ENCODE results near the gene KIAA1586. TPM values are rescaled to one million over a fixed set of nuclear protein-coding genes. Genes with fewer than 3 reads are reported as not detected.

The KIAA1586 gene
- total and polyA plus RNA-seq, 5 donors from 2014 or later = 7.4 to 19.2 (median 7.6) TPM

- Mint-ChIP-seq H3K27me3 (peaks cover 41% of the 10 kb centered on the region), H3K36me3 (no peaks in the 10 kb centered on the region), H3K27ac (no peak overlapping the region), H3K9me3 (no peaks in the 10 kb centered on the region), H3K4me3 (no peak overlapping the region), H3K4me1 (no peaks in the 10 kb centered on the region)
- H3K36me3 ChIP-seq (ENCODE audit: control insufficient read depth, insufficient read depth, low read length) = no peaks in the 10 kb centered on the region
- ATAC-seq (ENCODE audit: low read depth in 2 of 2) (no peak), DNase-seq (no peak)
- H3K9me3 ChIP-seq (ENCODE audit: control insufficient read depth in 2 of 2, low read length in 2 of 2) = no peaks in the 10 kb centered on the region
- H3K27me3 ChIP-seq (ENCODE audit: control insufficient read depth, insufficient read depth, low read length) = peaks cover 4% of the 10 kb centered on the region
- H3K4me1 ChIP-seq (ENCODE audit: control insufficient read depth, insufficient read depth, low read length, poor library complexity, severe bottlenecking) = no peaks in the 10 kb centered on the region
- H3K27ac ChIP-seq (ENCODE audit: insufficient read depth, low read length, poor library complexity, severe bottlenecking) = no peak overlapping the region
- no peak overlapping the region for H3K4me3 ChIP-seq (ENCODE audit: low read depth, low read length)
Observed at GRCh38 chr6:57013521-57013926, 33.0 kb upstream of the KIAA1586 start.

- DNase-seq = no peak
Observed at GRCh38 chr6:57017069-57017468, 29.4 kb upstream of the KIAA1586 start.

GRCh38 chr6:57017841-57018240 lies 28.7 kb upstream of the KIAA1586 start:
- no peak overlapping the region for H3K4me3 Mint-ChIP-seq
- no peak overlapping the region for H3K27ac Mint-ChIP-seq
- peaks cover 26% of the 10 kb centered on the region for H3K27me3 Mint-ChIP-seq
- Histone ChIP-seq H3K9me3 (ENCODE audit: control insufficient read depth in 2 of 2, low read length in 2 of 2) (no peaks in the 10 kb centered on the region), H3K27me3 (ENCODE audit: control insufficient read depth, insufficient read depth, low read length) (peaks cover 4% of the 10 kb centered on the region), H3K36me3 (ENCODE audit: control insufficient read depth, insufficient read depth, low read length) (no peaks in the 10 kb centered on the region), H3K4me1 (ENCODE audit: control insufficient read depth, insufficient read depth, low read length, poor library complexity, severe bottlenecking) (no peaks in the 10 kb centered on the region), H3K27ac (ENCODE audit: insufficient read depth, low read length, poor library complexity, severe bottlenecking) (no peak overlapping the region), H3K4me3 (ENCODE audit: low read depth, low read length) (no peak overlapping the region)
- no peak for DNase-seq
- ATAC-seq (ENCODE audit: low read depth in 2 of 2) = no peak
- H3K4me1 Mint-ChIP-seq = no peaks in the 10 kb centered on the region
- peaks cover 0 to 1% (median 0%) of the 10 kb centered on the region in 7 donors for H3K9me3 Mint-ChIP-seq
- no peaks in the 10 kb centered on the region for H3K36me3 Mint-ChIP-seq

More at GRCh38 chr6:57017069-57017468, 29.4 kb upstream of the KIAA1586 start:
- Histone ChIP-seq H3K36me3 (ENCODE audit: control insufficient read depth, insufficient read depth, low read length) (no peaks in the 10 kb centered on the region), H3K4me3 (ENCODE audit: low read depth, low read length) (no peak overlapping the region), H3K27me3 (ENCODE audit: control insufficient read depth, insufficient read depth, low read length) (peaks cover 4% of the 10 kb centered on the region), H3K27ac (ENCODE audit: insufficient read depth, low read length, poor library complexity, severe bottlenecking) (no peak overlapping the region), H3K4me1 (ENCODE audit: control insufficient read depth, insufficient read depth, low read length, poor library complexity, severe bottlenecking) (no peaks in the 10 kb centered on the region), H3K9me3 (ENCODE audit: control insufficient read depth in 2 of 2, low read length in 2 of 2) (no peaks in the 10 kb centered on the region)
- Mint-ChIP-seq H3K27me3 (peaks cover 29% of the 10 kb centered on the region), H3K4me1 (no peaks in the 10 kb centered on the region), H3K9me3 (peaks cover 0 to 1% (median 0%) of the 10 kb centered on the region in 7 donors), H3K36me3 (no peaks in the 10 kb centered on the region), H3K4me3 (no peak overlapping the region), H3K27ac (no peak overlapping the region)
- ATAC-seq (ENCODE audit: low read depth in 2 of 2) = no peak

GRCh38 chr6:57019434-57019833 lies 27.1 kb upstream of the KIAA1586 start:
- ATAC-seq (ENCODE audit: low read depth in 2 of 2) = no peak
- H3K27me3 Mint-ChIP-seq = peaks cover 16% of the 10 kb centered on the region
- no peak overlapping the region for H3K27ac Mint-ChIP-seq

GRCh38 chr6:57021086-57021720 lies 25.3 kb upstream of the KIAA1586 start:
- H3K27ac Mint-ChIP-seq = no peak overlapping the region
- H3K4me3 Mint-ChIP-seq = no peak overlapping the region
- Histone ChIP-seq H3K27me3 (ENCODE audit: control insufficient read depth, insufficient read depth, low read length) (peaks cover 12% of the 10 kb centered on the region), H3K36me3 (ENCODE audit: control insufficient read depth, insufficient read depth, low read length) (no peaks in the 10 kb centered on the region), H3K4me3 (ENCODE audit: low read depth, low read length) (no peak overlapping the region), H3K27ac (ENCODE audit: insufficient read depth, low read length, poor library complexity, severe bottlenecking) (no peak overlapping the region), H3K9me3 (ENCODE audit: control insufficient read depth in 2 of 2, low read length in 2 of 2) (peaks cover 15 to 19% of the 10 kb centered on the region in 2 experiments), H3K4me1 (ENCODE audit: control insufficient read depth, insufficient read depth, low read length, poor library complexity, severe bottlenecking) (no peaks in the 10 kb centered on the region)
- no peaks in the 10 kb centered on the region for H3K4me1 Mint-ChIP-seq
- peak in 2 of 3 donors; percentile 16 to 42 for DNase-seq
- ATAC-seq (ENCODE audit: low read depth in 2 of 2) = peak; percentile 37 to 67
- H3K27me3 Mint-ChIP-seq = peaks cover 19% of the 10 kb centered on the region
- H3K9me3 Mint-ChIP-seq = peaks cover 0 to 20% (median 7%) of the 10 kb centered on the region in 7 donors
- H3K36me3 Mint-ChIP-seq = peaks cover 5% of the 10 kb centered on the region

More at GRCh38 chr6:57019434-57019833, 27.1 kb upstream of the KIAA1586 start:
- Histone ChIP-seq H3K27ac (ENCODE audit: insufficient read depth, low read length, poor library complexity, severe bottlenecking) (no peak overlapping the region), H3K9me3 (ENCODE audit: control insufficient read depth in 2 of 2, low read length in 2 of 2) (peaks cover 4 to 6% of the 10 kb centered on the region in 2 experiments), H3K4me1 (ENCODE audit: control insufficient read depth, insufficient read depth, low read length, poor library complexity, severe bottlenecking) (no peaks in the 10 kb centered on the region), H3K4me3 (ENCODE audit: low read depth, low read length) (no peak overlapping the region), H3K27me3 (ENCODE audit: control insufficient read depth, insufficient read depth, low read length) (peaks cover 6% of the 10 kb centered on the region), H3K36me3 (ENCODE audit: control insufficient read depth, insufficient read depth, low read length) (no peaks in the 10 kb centered on the region)
- no peak for DNase-seq
- Mint-ChIP-seq H3K4me3 (no peak overlapping the region), H3K4me1 (no peaks in the 10 kb centered on the region), H3K9me3 (peaks cover 0 to 6% (median under 1%) of the 10 kb centered on the region in 7 donors), H3K36me3 (no peaks in the 10 kb centered on the region)

- Histone ChIP-seq H3K4me3 (ENCODE audit: low read depth, low read length) (no peak overlapping the region), H3K9me3 (ENCODE audit: control insufficient read depth in 2 of 2, low read length in 2 of 2) (peaks cover 15 to 19% of the 10 kb centered on the region in 2 experiments), H3K36me3 (ENCODE audit: control insufficient read depth, insufficient read depth, low read length) (no peaks in the 10 kb centered on the region), H3K27me3 (ENCODE audit: control insufficient read depth, insufficient read depth, low read length) (peaks cover 16% of the 10 kb centered on the region), H3K4me1 (ENCODE audit: control insufficient read depth, insufficient read depth, low read length, poor library complexity, severe bottlenecking) (no peaks in the 10 kb centered on the region), H3K27ac (ENCODE audit: insufficient read depth, low read length, poor library complexity, severe bottlenecking) (no peak overlapping the region)
- H3K9me3 Mint-ChIP-seq = peaks cover 0 to 21% (median 7%) of the 10 kb centered on the region in 7 donors
- peaks cover 7% of the 10 kb centered on the region for H3K27me3 Mint-ChIP-seq
- DNase-seq = no peak
- H3K4me3 Mint-ChIP-seq = no peak overlapping the region
- H3K4me1 Mint-ChIP-seq = no peaks in the 10 kb centered on the region
- no peak overlapping the region for H3K27ac Mint-ChIP-seq
- H3K36me3 Mint-ChIP-seq = peaks cover 5% of the 10 kb centered on the region
- no peak for ATAC-seq (ENCODE audit: low read depth in 2 of 2)
Observed at GRCh38 chr6:57024321-57024720, 22.2 kb upstream of the KIAA1586 start.

GRCh38 chr6:57024775-57025174 lies 21.7 kb upstream of the KIAA1586 start:
- peaks cover 16% of the 10 kb centered on the region for H3K27me3 ChIP-seq (ENCODE audit: control insufficient read depth, insufficient read depth, low read length)
- DNase-seq (no peak), ATAC-seq (ENCODE audit: low read depth in 2 of 2) (no peak)
- H3K27me3 Mint-ChIP-seq = peaks cover 7% of the 10 kb centered on the region
- H3K36me3 Mint-ChIP-seq = peaks cover 5% of the 10 kb centered on the region
- no peaks in the 10 kb centered on the region for H3K36me3 ChIP-seq (ENCODE audit: control insufficient read depth, insufficient read depth, low read length)
- H3K27ac Mint-ChIP-seq = no peak overlapping the region
- H3K9me3 ChIP-seq (ENCODE audit: control insufficient read depth in 2 of 2, low read length in 2 of 2) = peaks cover 15 to 19% of the 10 kb centered on the region in 2 experiments
- H3K27ac ChIP-seq (ENCODE audit: insufficient read depth, low read length, poor library complexity, severe bottlenecking) = no peak overlapping the region
- H3K4me3 ChIP-seq (ENCODE audit: low read depth, low read length) = no peak overlapping the region
- no peak overlapping the region for H3K4me3 Mint-ChIP-seq
- H3K4me1 ChIP-seq (ENCODE audit: control insufficient read depth, insufficient read depth, low read length, poor library complexity, severe bottlenecking) = no peaks in the 10 kb centered on the region
- no peaks in the 10 kb centered on the region for H3K4me1 Mint-ChIP-seq
- H3K9me3 Mint-ChIP-seq = peaks cover 0 to 21% (median 7%) of the 10 kb centered on the region in 7 donors

- no peaks in the 10 kb centered on the region for H3K36me3 ChIP-seq (ENCODE audit: control insufficient read depth, insufficient read depth, low read length)
- H3K27me3 Mint-ChIP-seq = peaks cover 7% of the 10 kb centered on the region
- H3K27me3 ChIP-seq (ENCODE audit: control insufficient read depth, insufficient read depth, low read length) = peaks cover 16% of the 10 kb centered on the region
- no peaks in the 10 kb centered on the region for H3K4me1 Mint-ChIP-seq
- H3K9me3 Mint-ChIP-seq = peaks cover 0 to 21% (median 7%) of the 10 kb centered on the region in 7 donors
- peak overlapping the region in 1 of 3 donors; percentile 67 for H3K27ac Mint-ChIP-seq
- H3K36me3 Mint-ChIP-seq = peaks cover 5% of the 10 kb centered on the region
- H3K9me3 ChIP-seq (ENCODE audit: control insufficient read depth in 2 of 2, low read length in 2 of 2) = peaks cover 15 to 19% of the 10 kb centered on the region in 2 experiments
- H3K4me1 ChIP-seq (ENCODE audit: control insufficient read depth, insufficient read depth, low read length, poor library complexity, severe bottlenecking) = no peaks in the 10 kb centered on the region
- H3K27ac ChIP-seq (ENCODE audit: insufficient read depth, low read length, poor library complexity, severe bottlenecking) = no peak overlapping the region
- no peak for DNase-seq
- ATAC-seq (ENCODE audit: low read depth in 2 of 2) = no peak
- H3K4me3 Mint-ChIP-seq = no peak overlapping the region
- no peak overlapping the region for H3K4me3 ChIP-seq (ENCODE audit: low read depth, low read length)
Observed at GRCh38 chr6:57026001-57026400, 20.5 kb upstream of the KIAA1586 start.
